Progenitor cell of endocrine pancreas (in vitro differentiated cells): Measurements from ENCODE around the gene IRF2. TPM values are rescaled to one million over a fixed set of nuclear protein-coding genes. Genes with fewer than 3 reads are reported as not detected.

Experiments used
- DNase-seq: peaks from one replicate; pipeline ENCODE4 v3.0.0; 2021; ENCODE audit warnings: low spot score; ENCODE audit not compliant: unreplicated experiment
- H3K27ac Mint-ChIP-seq: 2 replicates; pipeline ENCODE4 v1.8.0; 2021; ENCODE audit warnings: mild to moderate bottlenecking, moderate library complexity, mixed read lengths
- H3K27me3 Mint-ChIP-seq: 2 replicates; pipeline ENCODE4 v1.8.0; 2021; ENCODE audit warnings: mixed read lengths
- H3K36me3 Mint-ChIP-seq: 2 replicates; pipeline ENCODE4 v1.8.0; 2022; ENCODE audit warnings: mixed read lengths; ENCODE audit not compliant: insufficient read depth
- H3K4me1 Mint-ChIP-seq: 2 replicates; pipeline ENCODE4 v1.8.0; 2021; ENCODE audit warnings: low read depth, mixed read lengths
- H3K4me3 Mint-ChIP-seq: 2 replicates; pipeline ENCODE4 v1.8.0; 2021; ENCODE audit warnings: low read depth, mild to moderate bottlenecking, moderate library complexity, mixed read lengths
- H3K9me3 Mint-ChIP-seq: 2 replicates; pipeline ENCODE4 v1.8.0; 2021; ENCODE audit warnings: low read depth, mixed read lengths
- CTCF ChIP-seq: fragments of 200-600 bp; sonication (generic); IDR thresholded peaks from one replicate; pipeline ENCODE4 v1.5.0; 2021; ENCODE audit warnings: antibody characterized with exemption, mild to moderate bottlenecking; ENCODE audit not compliant: unreplicated experiment
- total RNA-seq: library from RNA; stranded (reverse); gene quantifications from 2 replicates; pipeline ENCODE4 v1.2.1, GENCODE V29; 2021

IRF2 gene
- total RNA-seq, 1 donor from 2014 or later, result 19.1 TPM

- Mint-ChIP-seq H3K4me1 (peaks cover 12% of the 10 kb centered on the region), H3K4me3 (no peak overlapping the region)
Measured at GRCh38 chr4:184481544-184481943, 7.2 kb upstream of the IRF2 start.

GRCh38 chr4:184479516-184479950 is 5.2 kb upstream of the IRF2 start:
- TF ChIP-seq CTCF, result no peak
- Mint-ChIP-seq H3K27me3 (no peaks in the 10 kb centered on the region), H3K36me3 (no peaks in the 10 kb centered on the region), H3K4me3 (no peak overlapping the region), H3K4me1 (peaks cover 18% of the 10 kb centered on the region), H3K27ac (no peak overlapping the region), H3K9me3 (no peaks in the 10 kb centered on the region)
- no peak for DNase-seq

More at GRCh38 chr4:184481544-184481943, 7.2 kb upstream of the IRF2 start:
- no peaks in the 10 kb centered on the region for H3K27me3 Mint-ChIP-seq
- no peaks in the 10 kb centered on the region for H3K36me3 Mint-ChIP-seq
- DNase-seq, result no peak
- TF ChIP-seq CTCF, result no peak
- H3K9me3 Mint-ChIP-seq, result no peaks in the 10 kb centered on the region
- no peak overlapping the region for H3K27ac Mint-ChIP-seq

- peaks cover 18% of the 10 kb centered on the region for H3K4me1 Mint-ChIP-seq
- DNase-seq, result no peak
- no peak overlapping the region for H3K27ac Mint-ChIP-seq
- H3K27me3 Mint-ChIP-seq, result no peaks in the 10 kb centered on the region
- TF ChIP-seq CTCF, result no peak
- peak overlapping the region; percentile 8 for H3K4me3 Mint-ChIP-seq
- no peaks in the 10 kb centered on the region for H3K9me3 Mint-ChIP-seq
- no peaks in the 10 kb centered on the region for H3K36me3 Mint-ChIP-seq
Measured at GRCh38 chr4:184477201-184477999, 3.0 kb upstream of the IRF2 start.

- Mint-ChIP-seq H3K27ac (no peak overlapping the region), H3K27me3 (no peaks in the 10 kb centered on the region), H3K36me3 (no peaks in the 10 kb centered on the region), H3K4me1 (peaks cover 25% of the 10 kb centered on the region), H3K4me3 (no peak overlapping the region), H3K9me3 (no peaks in the 10 kb centered on the region)
- TF ChIP-seq CTCF, result no peak
- no peak for DNase-seq
Measured at GRCh38 chr4:184476695-184477094, 2.3 kb upstream of the IRF2 start.

GRCh38 chr4:184475498-184475897 is 1.1 kb upstream of the IRF2 start:
- Mint-ChIP-seq H3K4me1 (peaks cover 29% of the 10 kb centered on the region), H3K36me3 (no peaks in the 10 kb centered on the region), H3K27ac (peak overlapping the region; percentile 98), H3K27me3 (no peaks in the 10 kb centered on the region), H3K4me3 (peak overlapping the region; percentile 93), H3K9me3 (no peaks in the 10 kb centered on the region)
- DNase-seq, result no peak
- TF ChIP-seq CTCF, result no peak
